Sigmoid colon (tissue), 7 donors: ENCODE results near the gene STAT5B. TPM values are rescaled to one million over a fixed set of nuclear protein-coding genes. Genes with fewer than 3 reads are reported as not detected.

ENCODE experiments used
- DNase-seq: peaks from one replicate; pipeline ENCODE4 v3.0.0-alpha.2; 2019
- H3K27ac ChIP-seq, 4 donors: fragments of 200-600 bp; sonication (generic); one replicate each; pipeline ENCODE4 v1.5.1; 2016 to 2019; ENCODE audit warnings: mild to moderate bottlenecking in 1 of 4
- H3K27me3 ChIP-seq, 3 donors: fragments of 200-600 bp; sonication (generic); one replicate each; pipeline ENCODE4 v1.5.1; 2019; ENCODE audit warnings: mild to moderate bottlenecking in 1 of 3
- H3K36me3 ChIP-seq, 4 donors: fragments of 200-600 bp; sonication (generic); one replicate each; pipeline ENCODE4 v1.5.1; 2016 to 2019
- H3K4me1 ChIP-seq, 4 donors: fragments of 200-600 bp; sonication (generic); one replicate each; pipeline ENCODE4 v1.5.1; 2017 to 2019
- H3K4me3 ChIP-seq, 4 donors: fragments of 200-600 bp; sonication (generic); one replicate each; pipeline ENCODE4 v1.5.1; 2017 to 2019; ENCODE audit warnings: mild to moderate bottlenecking in 2 of 4, moderate library complexity in 1 of 4
- H3K9me3 ChIP-seq, 4 donors: fragments of 200-600 bp in 3 of 4; sonication (generic) in 3 of 4; one replicate each; pipeline versions ENCODE4 v1.5.1 to v1.6.1; 2013 to 2019
- EP300 ChIP-seq, 4 donors: sonication (generic); formaldehyde crosslinking; IDR thresholded peaks; one replicate each; pipeline ENCODE4 v1.6.1; 2017; ENCODE audit warnings: antibody characterized with exemption in 4 of 4
- POLR2A ChIP-seq, 2 donors: fragments of 450-650 bp; IDR thresholded peaks; one replicate each; pipeline ENCODE4 v1.6.1; 2016; ENCODE audit warnings: antibody characterized with exemption in 2 of 2, mild to moderate bottlenecking in 2 of 2, moderate library complexity in 2 of 2
- POLR2AphosphoS5 ChIP-seq, 4 donors: sonication (generic); formaldehyde crosslinking; IDR thresholded peaks; one replicate each; pipeline ENCODE4 v1.6.1; 2017; ENCODE audit warnings: antibody characterized with exemption in 4 of 4
- WGBS, 2 donors: extraction: QIAGEN DNeasy Blood & Tissue Kit; methylation state at CpG; one replicate each; pipeline ENCODE4 v1.1.7; 2013; 5-methylcytosine and 5-hydroxymethylcytosine counted together
- intact Hi-C: fragments of 100-400 bp; cut with DNase I; formaldehyde crosslinking; loops from one replicate; pipeline ENCODE4 v1.15.1; 2023
- polyA plus RNA-seq, 3 donors: library from polyadenylated mRNA; stranded (reverse); fragments of 200-250 nt; gene quantifications; one replicate each; pipeline ENCODE4 v1.2.3, GENCODE V29; 2013
- total RNA-seq, 4 donors: library from RNA; depleted of rRNA; stranded (reverse); fragments of >200 nt; gene quantifications; one replicate each; pipeline ENCODE4 v1.1.0, GENCODE V29; 2016
- TF ChIP-seq, protein P1 (sequence below), 4 experiments: fragments of 450-650 bp in 3 of 4; fragments of 200-600 bp in 1 of 4; IDR thresholded peaks; one replicate each; pipeline ENCODE4 v1.5.1; 2016 to 2019; ENCODE audit warnings: antibody characterized with exemption in 4 of 4, mild to moderate bottlenecking in 3 of 4, moderate library complexity in 2 of 4
- donor health status: healthy with polysubstance abuse.
- donor health status: Bipolar disorder and iron deficiency.
- donor health status: healthy.

Gene STAT5B
- total and polyA plus RNA-seq, 7 donors, result 11.3 to 117 (median 93.5) TPM

DNA sequence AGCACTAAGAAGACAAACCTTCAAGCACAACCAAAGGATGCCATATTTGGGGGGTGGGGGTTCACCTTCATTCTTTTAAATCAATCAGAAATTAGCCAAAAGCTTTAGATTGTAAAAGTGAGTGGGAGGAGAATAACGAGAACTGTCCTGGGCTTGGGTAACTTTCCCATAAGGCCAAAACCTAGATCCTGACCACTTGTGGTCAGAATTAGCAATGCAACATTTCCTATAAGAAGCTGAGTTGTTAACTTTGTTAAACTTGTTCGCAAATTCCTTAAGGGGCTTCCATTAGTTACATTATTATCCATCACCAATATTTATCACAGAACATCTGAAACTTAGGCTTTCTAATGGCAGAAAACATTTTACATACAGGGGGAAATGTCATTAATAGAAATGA lies 25.1 kb downstream of the STAT5B start:
- WGBS, 2 donors, result 58 to 59% methylated on average over 2 of the region's 2 CpGs
- peaks cover 0 to 84% (median 59%) of the 10 kb centered on the region in 4 donors for H3K4me1 ChIP-seq
- intact Hi-C loops, result no loop called here

GRCh38 chr17:42249681-42250446 lies 26.3 kb downstream of the STAT5B start:
- intact Hi-C loops, result no loop called here
- DNase-seq, result peak; percentile 46
- H3K27me3 ChIP-seq, result no peaks in the 10 kb centered on the region
- no peaks in the 10 kb centered on the region for H3K9me3 ChIP-seq
- TF ChIP-seq, protein P1, sequence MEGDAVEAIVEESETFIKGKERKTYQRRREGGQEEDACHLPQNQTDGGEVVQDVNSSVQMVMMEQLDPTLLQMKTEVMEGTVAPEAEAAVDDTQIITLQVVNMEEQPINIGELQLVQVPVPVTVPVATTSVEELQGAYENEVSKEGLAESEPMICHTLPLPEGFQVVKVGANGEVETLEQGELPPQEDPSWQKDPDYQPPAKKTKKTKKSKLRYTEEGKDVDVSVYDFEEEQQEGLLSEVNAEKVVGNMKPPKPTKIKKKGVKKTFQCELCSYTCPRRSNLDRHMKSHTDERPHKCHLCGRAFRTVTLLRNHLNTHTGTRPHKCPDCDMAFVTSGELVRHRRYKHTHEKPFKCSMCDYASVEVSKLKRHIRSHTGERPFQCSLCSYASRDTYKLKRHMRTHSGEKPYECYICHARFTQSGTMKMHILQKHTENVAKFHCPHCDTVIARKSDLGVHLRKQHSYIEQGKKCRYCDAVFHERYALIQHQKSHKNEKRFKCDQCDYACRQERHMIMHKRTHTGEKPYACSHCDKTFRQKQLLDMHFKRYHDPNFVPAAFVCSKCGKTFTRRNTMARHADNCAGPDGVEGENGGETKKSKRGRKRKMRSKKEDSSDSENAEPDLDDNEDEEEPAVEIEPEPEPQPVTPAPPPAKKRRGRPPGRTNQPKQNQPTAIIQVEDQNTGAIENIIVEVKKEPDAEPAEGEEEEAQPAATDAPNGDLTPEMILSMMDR (IDR thresholded peaks at IDR 0.05), result no peak
- no peak for TF ChIP-seq EP300 (IDR thresholded peaks at IDR 0.05)
- no peak for TF ChIP-seq POLR2AphosphoS5 (IDR thresholded peaks at IDR 0.05)
- no peak for TF ChIP-seq POLR2A (IDR thresholded peaks at IDR 0.05)
- H3K36me3 ChIP-seq, result no peaks in the 10 kb centered on the region
- H3K4me1 ChIP-seq, result peaks cover 0 to 75% (median 56%) of the 10 kb centered on the region in 4 donors
- H3K27ac ChIP-seq, result peak overlapping the region in 3 of 4 donors; percentile 85 to 90 (median 85)
- 74 to 88% methylated on average over 14 of the region's 14 CpGs for WGBS, 2 donors
- H3K4me3 ChIP-seq, result no peak overlapping the region

More for the DNA sequence above, 25.1 kb downstream of the STAT5B start:
- H3K36me3 ChIP-seq, result no peaks in the 10 kb centered on the region
- no peaks in the 10 kb centered on the region for H3K9me3 ChIP-seq
- H3K27ac ChIP-seq, result peak overlapping the region in 1 of 4 donors; percentile 85
- no peak for TF ChIP-seq POLR2AphosphoS5 (IDR thresholded peaks at IDR 0.05)
- no peak for TF ChIP-seq EP300 (IDR thresholded peaks at IDR 0.05)
- TF ChIP-seq, protein P1 (IDR thresholded peaks at IDR 0.05), result peak in 1 of 4 experiments; percentile 9
- no peak for TF ChIP-seq POLR2A (IDR thresholded peaks at IDR 0.05)
- no peak overlapping the region for H3K4me3 ChIP-seq
- DNase-seq, result no peak
- H3K27me3 ChIP-seq, result no peaks in the 10 kb centered on the region

DNA sequence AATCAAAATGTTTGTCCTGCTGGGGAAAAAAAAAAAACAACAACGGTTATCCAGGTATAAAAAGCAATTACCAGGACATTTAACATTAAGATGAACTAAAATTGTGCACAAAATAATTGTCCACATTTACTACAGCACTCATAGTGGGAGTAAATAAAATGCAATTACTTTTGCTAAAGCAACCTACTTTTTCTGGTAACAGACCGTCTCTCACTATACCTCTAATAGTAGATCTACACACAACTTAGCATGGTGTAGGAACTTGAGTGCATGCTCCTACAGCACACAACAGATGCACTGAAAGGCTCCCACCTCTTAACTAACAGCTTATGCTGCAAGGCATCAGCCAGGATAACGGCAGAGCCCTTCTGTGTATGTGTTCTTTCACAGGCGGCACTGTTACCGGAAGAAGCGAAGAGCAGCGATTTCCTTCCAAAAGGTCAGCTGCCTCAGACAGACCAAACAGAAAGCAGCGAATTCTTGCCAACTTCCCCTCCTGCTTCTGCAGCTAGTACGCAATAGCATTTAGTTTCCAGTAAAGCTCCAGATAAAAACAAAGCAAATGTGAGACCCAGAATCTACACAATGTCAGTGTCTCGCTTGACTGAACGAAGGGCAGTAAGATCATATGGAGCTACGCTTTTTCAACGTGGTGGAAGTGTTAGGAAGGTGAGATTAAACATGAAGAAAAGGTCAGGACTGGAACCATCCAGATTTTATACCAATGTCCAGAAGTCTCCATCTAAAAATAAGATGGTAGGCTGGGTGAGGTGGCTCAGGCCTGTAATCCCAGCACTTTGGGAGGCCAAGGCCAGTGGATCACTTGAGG lies 27.6 kb downstream of the STAT5B start:
- Histone ChIP-seq H3K36me3 (no peaks in the 10 kb centered on the region), H3K9me3 (no peaks in the 10 kb centered on the region), H3K27me3 (no peaks in the 10 kb centered on the region), H3K4me3 (peak overlapping the region in 3 of 4 donors; percentile 23 to 37 (median 28)), H3K4me1 (peaks cover 0 to 67% (median 53%) of the 10 kb centered on the region in 4 donors), H3K27ac (peak overlapping the region; percentile 80 to 90 (median 85))
- WGBS, 2 donors, result 28 to 78% methylated on average over 13 of the region's 13 CpGs
- TF ChIP-seq POLR2A (IDR thresholded peaks at IDR 0.05) (no peak), POLR2AphosphoS5 (IDR thresholded peaks at IDR 0.05) (peak; percentile 69 to 90 (median 78)), EP300 (IDR thresholded peaks at IDR 0.05) (peak in 2 of 4 donors; percentile 56 to 66)
- TF ChIP-seq, protein P1 (IDR thresholded peaks at IDR 0.05), result no peak
- intact Hi-C loops, result no loop called here
- DNase-seq, result peak; percentile 95

- TF ChIP-seq POLR2A (IDR thresholded peaks at IDR 0.05), result no peak
- no peak for TF ChIP-seq POLR2AphosphoS5 (IDR thresholded peaks at IDR 0.05)
- TF ChIP-seq, protein P1 (IDR thresholded peaks at IDR 0.05), result no peak
- no peak for TF ChIP-seq EP300 (IDR thresholded peaks at IDR 0.05)
- Histone ChIP-seq H3K4me1 (peaks cover 0 to 62% (median 46%) of the 10 kb centered on the region in 4 donors), H3K27ac (peak overlapping the region; percentile 80 to 90 (median 85)), H3K9me3 (no peaks in the 10 kb centered on the region), H3K4me3 (no peak overlapping the region), H3K36me3 (no peaks in the 10 kb centered on the region), H3K27me3 (no peaks in the 10 kb centered on the region)
- peak; percentile 66 for DNase-seq
- intact Hi-C loops, result no loop called here
- WGBS, 2 donors, result 95% methylated on average over 5 of the region's 5 CpGs
These were observed 28.5 kb downstream of the STAT5B start for GRCh38 chr17:42247734-42248133.
